ENCODE data around the gene PSMD2.
"Not testable (repeated sequence)": the region's sequence is repeated elsewhere in the genome, so short reads cannot be mapped to it uniquely, and the experiment has no call there.

PSMD2 gene

GRCh38 chr3:184321666-184322065 is 22.6 kb downstream of the PSMD2 start:
- DNase-seq: no peak

- no peak for DNase-seq
Observed at GRCh38 chr3:184322731-184323487, 23.9 kb downstream of the PSMD2 start.

GRCh38 chr3:184323696-184324095 is 24.7 kb downstream of the PSMD2 start:
- no peak for DNase-seq

- DNase-seq: no peak
Observed at GRCh38 chr3:184325269-184325668, 26.2 kb downstream of the PSMD2 start.

- DNase-seq: peak; percentile 36 to 69
Observed at GRCh38 chr3:184325715-184326369, 26.8 kb downstream of the PSMD2 start.

- DNase-seq: no peak
Observed at GRCh38 chr3:184327171-184327570, 28.1 kb downstream of the PSMD2 start.

GRCh38 chr3:184328516-184328915 is 29.5 kb downstream of the PSMD2 start:
- no peak for DNase-seq

- DNase-seq: no peak
Observed at GRCh38 chr3:184332370-184333090, 33.5 kb downstream of the PSMD2 start.

GRCh38 chr3:184333190-184333589 is 34.1 kb downstream of the PSMD2 start:
- no peak for DNase-seq

- DNase-seq: no peak
Observed at GRCh38 chr3:184333700-184334099, 34.7 kb downstream of the PSMD2 start.

GRCh38 chr3:184334470-184335158 is 35.6 kb downstream of the PSMD2 start:
- DNase-seq: peak in 1 of 2 experiments; percentile 41

GRCh38 chr3:184335291-184335660 is 36.2 kb downstream of the PSMD2 start:
- no peak for DNase-seq

- DNase-seq: peak; percentile 83 to 92
Observed at GRCh38 chr3:184335661-184336546, 36.9 kb downstream of the PSMD2 start.

GRCh38 chr3:184336547-184337398 is 37.7 kb downstream of the PSMD2 start:
- no peak for DNase-seq

- DNase-seq: no peak
Observed at GRCh38 chr3:184337399-184337714, 38.3 kb downstream of the PSMD2 start, which contains the start of gene FAM131A. Gene FAM131A (plus strand): TSS chr3:184337600. CDS start chr3:184337631, 31 bp downstream.

GRCh38 chr3:184337981-184338380 is 38.9 kb downstream of the PSMD2 start:
- no peak for DNase-seq

- no peak for DNase-seq
Observed at GRCh38 chr3:184338511-184338945, 39.5 kb downstream of the PSMD2 start.

GRCh38 chr3:184339001-184339400 is 40.0 kb downstream of the PSMD2 start:
- no peak for DNase-seq

GRCh38 chr3:184339451-184340135 is 40.6 kb downstream of the PSMD2 start:
- DNase-seq: not testable (repeated sequence)

GRCh38 chr3:184341925-184342324 is 42.9 kb downstream of the PSMD2 start:
- no peak for DNase-seq

All from stimulated activated CD4-positive, alpha-beta T cell treated with anti-CD3 and anti-CD28 coated beads, Interleukin-4, amount 100 ng/mL, for 4 hours (primary cell).